Measurements from ENCODE around the gene TNFRSF12A. TPM values are rescaled to one million over a fixed set of nuclear protein-coding genes. Genes with fewer than 3 reads are reported as not detected.

TNFRSF12A gene
- total RNA-seq, 4 donors from 2014 or later = 2.3 to 59.6 (median 30.5) TPM

DNA sequence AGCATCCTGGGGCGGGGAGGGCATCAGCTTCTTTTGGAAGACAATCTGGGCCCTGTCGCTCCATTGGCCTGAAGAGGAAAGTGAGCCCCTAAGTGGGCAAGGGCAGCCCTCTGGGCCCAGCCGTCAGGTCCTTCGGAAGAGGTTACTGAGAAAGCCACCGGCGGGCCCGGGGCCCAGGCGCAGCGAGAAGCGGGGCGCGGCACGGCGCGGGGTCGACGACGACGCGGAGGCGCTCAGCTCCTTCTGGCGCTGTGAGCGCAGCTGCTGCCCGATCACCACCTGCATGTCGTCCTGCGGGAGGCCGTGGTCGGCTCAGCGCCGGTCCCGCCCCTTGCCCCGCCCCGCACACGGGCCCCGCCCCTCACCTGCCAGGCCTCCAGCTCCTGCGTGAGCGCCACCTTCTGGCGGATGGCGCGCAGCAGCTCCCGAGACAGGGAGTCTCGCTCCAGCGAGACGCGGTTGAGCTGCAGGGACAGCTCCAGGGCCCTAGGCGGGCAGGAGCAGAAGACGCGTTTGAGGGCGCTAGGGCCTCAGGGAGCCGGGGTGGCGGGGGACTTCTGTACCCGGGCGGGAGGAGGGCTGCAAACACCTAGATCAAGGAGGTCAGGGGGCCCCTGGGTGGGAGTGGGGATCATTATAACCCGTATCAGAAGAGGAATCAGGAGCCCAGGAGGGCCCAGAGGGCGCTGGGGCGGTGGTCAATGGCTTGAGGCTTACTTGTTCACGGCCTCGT is 8.0 kb downstream of the TNFRSF12A start:
- peaks cover 19% of the 10 kb centered on the region for H3K36me3 ChIP-seq
- 17% methylated on average over 4 of the region's 58 CpGs for WGBS
- peaks cover 55% of the 10 kb centered on the region for H3K4me1 ChIP-seq
- H3K27me3 ChIP-seq = peaks cover 24% of the 10 kb centered on the region
- no peaks in the 10 kb centered on the region for H3K9me3 ChIP-seq
- no peak overlapping the region for H3K27ac ChIP-seq
- TF ChIP-seq POLR2AphosphoS5 (IDR thresholded peaks at IDR 0.05) (no peak), EP300 (IDR thresholded peaks at IDR 0.05) (no peak)
- TF ChIP-seq, protein P1, sequence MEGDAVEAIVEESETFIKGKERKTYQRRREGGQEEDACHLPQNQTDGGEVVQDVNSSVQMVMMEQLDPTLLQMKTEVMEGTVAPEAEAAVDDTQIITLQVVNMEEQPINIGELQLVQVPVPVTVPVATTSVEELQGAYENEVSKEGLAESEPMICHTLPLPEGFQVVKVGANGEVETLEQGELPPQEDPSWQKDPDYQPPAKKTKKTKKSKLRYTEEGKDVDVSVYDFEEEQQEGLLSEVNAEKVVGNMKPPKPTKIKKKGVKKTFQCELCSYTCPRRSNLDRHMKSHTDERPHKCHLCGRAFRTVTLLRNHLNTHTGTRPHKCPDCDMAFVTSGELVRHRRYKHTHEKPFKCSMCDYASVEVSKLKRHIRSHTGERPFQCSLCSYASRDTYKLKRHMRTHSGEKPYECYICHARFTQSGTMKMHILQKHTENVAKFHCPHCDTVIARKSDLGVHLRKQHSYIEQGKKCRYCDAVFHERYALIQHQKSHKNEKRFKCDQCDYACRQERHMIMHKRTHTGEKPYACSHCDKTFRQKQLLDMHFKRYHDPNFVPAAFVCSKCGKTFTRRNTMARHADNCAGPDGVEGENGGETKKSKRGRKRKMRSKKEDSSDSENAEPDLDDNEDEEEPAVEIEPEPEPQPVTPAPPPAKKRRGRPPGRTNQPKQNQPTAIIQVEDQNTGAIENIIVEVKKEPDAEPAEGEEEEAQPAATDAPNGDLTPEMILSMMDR (IDR thresholded peaks at IDR 0.05) = peak; percentile 15 to 97
- H3K4me3 ChIP-seq = peak overlapping the region; percentile 13
- peak in 1 of 2 donors; percentile 79 for DNase-seq (ENCODE audit: low spot score in 2 of 2)

DNA sequence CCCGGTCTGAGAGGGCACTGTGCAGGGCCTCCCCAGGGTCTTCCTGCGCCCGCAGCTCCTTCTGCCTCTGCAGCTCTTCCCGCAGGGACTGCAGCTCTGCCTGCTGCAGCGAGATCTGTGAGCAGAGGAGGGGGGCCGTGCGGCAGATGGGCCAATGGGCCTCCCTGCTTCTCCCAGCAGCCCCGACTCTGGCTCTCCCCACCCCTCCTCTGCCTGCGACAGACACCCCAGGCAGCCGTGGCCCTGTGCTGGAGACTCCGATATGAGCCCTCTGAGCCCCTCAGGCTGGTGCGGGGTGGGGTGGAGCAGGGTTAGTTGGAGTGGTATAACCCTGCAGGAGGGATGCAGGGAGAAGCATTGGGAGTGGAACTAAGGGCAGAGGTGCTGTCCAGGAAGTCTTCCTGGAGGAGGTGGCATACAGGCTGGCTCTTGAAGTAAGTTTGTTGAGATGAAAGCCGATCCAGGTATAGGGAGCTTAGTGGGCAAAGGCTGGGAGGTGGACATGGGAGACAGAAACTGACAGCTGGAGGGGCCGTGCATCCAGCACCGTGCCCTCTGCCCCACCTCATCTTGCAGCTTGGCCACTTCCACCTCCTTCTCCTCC is 8.7 kb downstream of the TNFRSF12A start:
- no peak overlapping the region for H3K27ac ChIP-seq
- no peak overlapping the region for H3K4me3 ChIP-seq
- peaks cover 31% of the 10 kb centered on the region for H3K27me3 ChIP-seq
- H3K9me3 ChIP-seq = no peaks in the 10 kb centered on the region
- H3K36me3 ChIP-seq = peaks cover 19% of the 10 kb centered on the region
- TF ChIP-seq POLR2A (IDR thresholded peaks at IDR 0.05) (no peak), POLR2AphosphoS5 (IDR thresholded peaks at IDR 0.05) (no peak), EP300 (IDR thresholded peaks at IDR 0.05) (no peak)
- TF ChIP-seq, protein P1 (IDR thresholded peaks at IDR 0.05) = no peak
- 54% methylated on average over 3 of the region's 15 CpGs for WGBS
- DNase-seq (ENCODE audit: low spot score in 2 of 2) = no peak
- peaks cover 50% of the 10 kb centered on the region for H3K4me1 ChIP-seq

GRCh38 chr16:3029491-3030221 is 9.5 kb downstream of the TNFRSF12A start:
- Histone ChIP-seq H3K27me3 (peaks cover 36% of the 10 kb centered on the region), H3K4me3 (peak overlapping the region; percentile 31), H3K4me1 (peaks cover 45% of the 10 kb centered on the region), H3K9me3 (no peaks in the 10 kb centered on the region), H3K27ac (no peak overlapping the region), H3K36me3 (peaks cover 19% of the 10 kb centered on the region)
- no peak for TF ChIP-seq EP300 (IDR thresholded peaks at IDR 0.05)
- TF ChIP-seq POLR2A (IDR thresholded peaks at IDR 0.05) = no peak
- TF ChIP-seq, protein P1 (IDR thresholded peaks at IDR 0.05) = no peak
- no peak for TF ChIP-seq POLR2AphosphoS5 (IDR thresholded peaks at IDR 0.05)
- 31% methylated on average over 13 of the region's 59 CpGs for WGBS
- DNase-seq (ENCODE audit: low spot score in 2 of 2) = no peak

- WGBS = 87% methylated on average over 26 of the region's 33 CpGs
- Histone ChIP-seq H3K4me3 (no peak overlapping the region), H3K27me3 (peaks cover 44% of the 10 kb centered on the region), H3K27ac (no peak overlapping the region), H3K9me3 (no peaks in the 10 kb centered on the region), H3K36me3 (peaks cover 19% of the 10 kb centered on the region), H3K4me1 (peaks cover 42% of the 10 kb centered on the region)
- no peak for DNase-seq (ENCODE audit: low spot score in 2 of 2)
- TF ChIP-seq POLR2AphosphoS5 (IDR thresholded peaks at IDR 0.05) (no peak), POLR2A (IDR thresholded peaks at IDR 0.05) (no peak)
These were observed 10.3 kb downstream of the TNFRSF12A start for GRCh38 chr16:3030222-3031212.

DNA sequence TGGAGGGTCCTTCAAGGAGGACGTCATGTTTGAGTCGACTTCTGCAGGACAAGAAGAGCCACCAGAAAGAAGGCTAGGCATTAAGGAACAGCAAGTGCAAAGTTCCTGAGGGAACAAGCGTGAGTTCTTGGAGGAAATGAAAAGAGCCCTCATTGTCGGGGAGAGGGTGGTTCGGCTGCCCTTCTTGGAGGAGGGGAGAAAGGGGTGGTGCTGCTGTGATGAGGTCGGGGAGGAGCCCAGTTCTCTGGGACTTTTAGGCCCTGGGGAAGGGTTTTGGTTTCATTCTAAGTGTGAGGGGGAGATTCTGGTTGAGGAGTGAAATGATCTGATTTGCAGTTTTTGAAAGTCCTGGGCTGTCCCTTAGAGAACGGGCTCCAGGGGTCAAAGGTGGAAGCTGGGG is 12.5 kb downstream of the TNFRSF12A start:
- Histone ChIP-seq H3K4me1 (peaks cover 57% of the 10 kb centered on the region), H3K27me3 (peaks cover 65% of the 10 kb centered on the region), H3K36me3 (no peaks in the 10 kb centered on the region), H3K27ac (no peak overlapping the region), H3K9me3 (no peaks in the 10 kb centered on the region), H3K4me3 (no peak overlapping the region)
- DNase-seq (ENCODE audit: low spot score in 2 of 2) = no peak
- WGBS = 43% methylated on average over 7 of the region's 7 CpGs
- TF ChIP-seq POLR2AphosphoS5 (IDR thresholded peaks at IDR 0.05) = no peak
- TF ChIP-seq, protein P1 (IDR thresholded peaks at IDR 0.05) = no peak
- no peak for TF ChIP-seq EP300 (IDR thresholded peaks at IDR 0.05)
- TF ChIP-seq POLR2A (IDR thresholded peaks at IDR 0.05) = no peak
